Psoas muscle (tissue), 8 donors: ENCODE data around the gene FPR3. TPM values are rescaled to one million over a fixed set of nuclear protein-coding genes. Genes with fewer than 3 reads are reported as not detected.

Experiments used
- ATAC-seq, 4 donors: fragments of 200-7000 bp; cut with Tn5 transposase; one replicate each; pipeline ENCODE4 v1.9.1; 2020; ENCODE audit warnings: moderate library complexity in 3 of 4, mild to moderate bottlenecking in 2 of 4
- DNase-seq, 2 donors: peaks; one replicate each; pipeline ENCODE4 v3.0.0-alpha.2; 2020
- H3K27ac ChIP-seq: fragments of 200-600 bp; one replicate; pipeline ENCODE4 v1.8.0; 2022
- H3K27me3 ChIP-seq, 3 donors: fragments of 200-600 bp in 1 of 3; one replicate each; pipeline versions ENCODE4 v1.6.1 to v1.8.0; 2013 to 2022; ENCODE audit warnings: low read length in 2 of 3, mild to moderate bottlenecking in 2 of 3, moderate library complexity in 1 of 3; ENCODE audit not compliant: insufficient read depth in 3 of 3
- H3K36me3 ChIP-seq, 2 donors: fragments of 200-600 bp in 1 of 2; one replicate each; pipeline versions ENCODE4 v1.6.1 to v1.8.0; 2013 to 2022; ENCODE audit warnings: low read depth in 1 of 2, mild to moderate bottlenecking in 1 of 2, moderate library complexity in 1 of 2; ENCODE audit not compliant: insufficient read depth in 1 of 2
- H3K4me1 ChIP-seq: fragments of 200-600 bp; one replicate; pipeline ENCODE4 v1.8.0; 2022
- H3K4me3 ChIP-seq: fragments of 200-600 bp; one replicate; pipeline ENCODE4 v1.8.0; 2022; ENCODE audit warnings: mild to moderate bottlenecking
- H3K9me3 ChIP-seq: fragments of 200-600 bp; one replicate; pipeline ENCODE4 v1.8.0; 2022
- CTCF ChIP-seq: fragments of 200-600 bp; IDR thresholded peaks from one replicate; pipeline ENCODE4 v1.8.0; 2022; ENCODE audit warnings: antibody characterized with exemption
- WGBS, 3 donors: extraction: QIAGEN DNeasy Blood & Tissue Kit; methylation state at CpG; one replicate each; pipeline versions ENCODE4 v1.1.6 to v1.1.7; 2013; 5-methylcytosine and 5-hydroxymethylcytosine counted together
- intact Hi-C, 2 donors: fragments of 100-400 bp; cut with DNase I; formaldehyde crosslinking; loops; one replicate each; pipeline versions ENCODE4 v1.11.0 to v1.14.2; 2022
- polyA plus RNA-seq, 3 donors: library from polyadenylated mRNA; stranded (reverse); fragments of 200-250 nt; gene quantifications; one replicate each; pipeline ENCODE4 v1.2.3, GENCODE V29; 2013
- total RNA-seq, 4 donors: library from RNA; stranded (reverse); fragmentation: NEBNext Ultra II Directional in 2 of 4; extraction: Animal tissue kit (Norgen Biotek cat#: 25700) in 2 of 4; gene quantifications; one replicate each; pipeline versions ENCODE4 v1.2.1 to v1.2.4, GENCODE V29; 2021 to 2023
- donor health status: healthy with polysubstance abuse.
- donor health status: DM: no; HTN: no; CAD: no; lungs with moderate emphysema.
- donor health status: Bipolar disorder and iron deficiency.
- donor health status: healthy.
- donor health status: DM: yes; HTN: yes; CAD: no.
- donor health status: DM: no; HTN: no; CAD: no.
- donor health status: DM: no; HTN: no; CAD: no.
- donor health status: DM: yes; HTN: yes; CAD: no.

The FPR3 gene
- total and polyA plus RNA-seq, 7 donors: 0.27 to 2.3 (median 1.2) TPM

DNA sequence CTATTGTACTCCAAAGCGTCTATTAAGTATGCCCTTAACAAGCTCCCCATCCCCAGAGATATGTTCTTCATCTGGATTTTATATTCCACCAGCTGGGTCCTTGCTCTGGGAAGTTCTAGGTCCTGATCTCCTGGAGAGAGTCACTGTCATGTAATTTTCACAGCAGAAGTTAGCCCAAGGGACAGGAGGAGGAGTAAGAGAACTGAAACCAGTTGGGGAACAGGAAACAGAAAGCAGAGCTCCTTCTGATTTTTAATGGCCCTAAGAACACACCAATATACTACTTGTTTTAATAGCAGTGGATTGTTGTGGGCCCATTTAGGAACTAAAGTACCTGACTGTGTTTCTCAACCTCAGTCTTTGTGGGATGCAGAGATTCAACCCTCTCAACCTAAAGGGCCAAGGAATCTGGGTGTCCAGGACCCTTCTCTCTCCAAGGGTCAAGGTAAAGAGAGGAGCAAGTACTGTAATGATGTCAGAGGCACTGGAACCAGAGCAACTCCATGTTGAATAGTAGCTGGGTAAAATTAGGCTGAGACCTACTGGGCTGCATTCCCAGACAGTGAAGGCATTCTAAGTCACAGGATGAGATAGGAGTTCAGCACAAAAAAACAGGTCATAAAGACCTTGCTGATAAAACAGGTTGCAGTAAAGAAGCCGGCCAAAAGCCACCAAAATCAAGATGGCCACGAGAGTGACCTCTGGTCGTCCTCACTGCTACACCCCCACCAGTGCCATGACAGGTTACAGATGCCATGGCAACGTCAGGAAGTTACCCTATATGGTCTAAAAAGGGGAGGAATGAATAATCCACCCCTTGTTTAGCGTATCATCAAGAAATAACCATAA, 8.1 kb upstream of the FPR3 start:
- Histone ChIP-seq H3K9me3 (no peaks in the 10 kb centered on the region), H3K27me3 (no peaks in the 10 kb centered on the region), H3K4me3 (no peak overlapping the region), H3K36me3 (no peaks in the 10 kb centered on the region), H3K27ac (no peak overlapping the region), H3K4me1 (no peaks in the 10 kb centered on the region)
- DNase-seq (no peak), ATAC-seq (no peak)
- intact Hi-C loops: no loop called here
- WGBS, 3 donors: 49 to 67% (median 56%) methylated on average over 6 of the region's 6 CpGs
- TF ChIP-seq CTCF: no peak

- Histone ChIP-seq H3K4me1 (no peaks in the 10 kb centered on the region), H3K9me3 (no peaks in the 10 kb centered on the region), H3K4me3 (no peak overlapping the region), H3K36me3 (no peaks in the 10 kb centered on the region), H3K27ac (no peak overlapping the region), H3K27me3 (no peaks in the 10 kb centered on the region)
- intact Hi-C loops: no loop called here
- no peak for TF ChIP-seq CTCF
- ATAC-seq (no peak), DNase-seq (no peak)
- 54 to 65% (median 55%) methylated on average over 2 of the region's 2 CpGs for WGBS, 3 donors
Measured at GRCh38 chr19:51788029-51788428, 6.9 kb upstream of the FPR3 start.

GRCh38 chr19:51789061-51789795, 5.7 kb upstream of the FPR3 start:
- 66 to 78% (median 73%) methylated on average over 6 of the region's 6 CpGs for WGBS, 3 donors
- ATAC-seq (no peak), DNase-seq (no peak)
- no peaks in the 10 kb centered on the region for H3K4me1 ChIP-seq
- no peak for TF ChIP-seq CTCF
- H3K27me3 ChIP-seq: no peaks in the 10 kb centered on the region
- H3K36me3 ChIP-seq: no peaks in the 10 kb centered on the region
- H3K27ac ChIP-seq: no peak overlapping the region
- H3K9me3 ChIP-seq: no peaks in the 10 kb centered on the region
- intact Hi-C loops: no loop called here
- no peak overlapping the region for H3K4me3 ChIP-seq

DNA sequence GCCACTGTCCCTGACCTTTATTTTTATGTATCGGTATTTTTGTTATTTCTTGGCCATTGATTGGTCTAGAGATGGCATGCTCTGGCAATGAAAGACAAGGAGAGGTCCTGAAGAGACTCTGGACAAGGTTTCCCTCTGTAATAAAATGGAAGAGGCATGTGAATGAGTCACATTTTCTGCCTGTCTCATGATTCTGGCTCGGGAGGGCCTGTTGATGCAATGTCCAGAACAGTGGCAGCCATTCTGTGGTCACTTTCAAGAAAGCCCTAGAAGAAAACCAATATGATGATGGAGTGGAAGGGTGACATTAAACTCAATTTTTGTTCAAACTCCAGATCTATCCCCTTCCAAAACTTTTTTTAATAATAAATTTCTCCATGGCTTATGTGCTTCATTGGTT, 2.0 kb upstream of the FPR3 start:
- intact Hi-C loops: no loop called here
- 62 to 66% (median 65%) methylated on average over 2 of the region's 2 CpGs for WGBS, 3 donors
- ATAC-seq (no peak), DNase-seq (no peak)
- Histone ChIP-seq H3K27me3 (peaks cover 0 to 3% (median 3%) of the 10 kb centered on the region in 3 donors), H3K4me3 (no peak overlapping the region), H3K36me3 (no peaks in the 10 kb centered on the region), H3K27ac (no peak overlapping the region), H3K4me1 (no peaks in the 10 kb centered on the region), H3K9me3 (no peaks in the 10 kb centered on the region)
- TF ChIP-seq CTCF: no peak
